Measurements from ENCODE around the gene TRRAP.

- no peak for TF ChIP-seq CTCF (IDR thresholded peaks at IDR 0.05; ENCODE audit: control extremely low read depth in 1 of 3, insufficient read depth in 1 of 3, low read depth in 1 of 3, low read length in 3 of 3)
- TF ChIP-seq SP1 (IDR thresholded peaks at IDR 0.05; ENCODE audit: low read depth, low read length), result no peak
- no peak for TF ChIP-seq ZNF274 (IDR thresholded peaks at IDR 0.05; ENCODE audit: borderline replicate concordance, extremely low read depth, low read length)
- TF ChIP-seq RAD21 (IDR thresholded peaks at IDR 0.05 in 1 of 2, conservative IDR thresholded peaks at IDR 0.05 in 1 of 2; ENCODE audit: low read depth in 2 of 2, low read length in 2 of 2), result no peak
- TF ChIP-seq HDAC2 (IDR thresholded peaks at IDR 0.05; ENCODE audit: borderline replicate concordance in 1 of 2, low read depth in 2 of 2, low read length in 2 of 2), result no peak
- TF ChIP-seq CHD1 (IDR thresholded peaks at IDR 0.05; ENCODE audit: low read depth, low read length), result no peak
- no peak for TF ChIP-seq POLR2A (IDR thresholded peaks at IDR 0.05; ENCODE audit: control extremely low read depth in 1 of 2, low read depth in 2 of 2, low read length in 2 of 2)
- TF ChIP-seq SRF (IDR thresholded peaks at IDR 0.05; ENCODE audit: low read depth, low read length), result no peak
Observed at GRCh38 chr7:98996150-98996552, 117.8 kb downstream of the TRRAP start.

Measured in H1 (cell line).